Measurements from ENCODE around the gene A4GALT. TPM values are rescaled to one million over a fixed set of nuclear protein-coding genes. Genes with fewer than 3 reads are reported as not detected.
"Not testable (repeated sequence)": the region's sequence is repeated elsewhere in the genome, so short reads cannot be mapped to it uniquely, and the experiment has no call there.

The A4GALT gene
- total and polyA plus RNA-seq, 4 donors: 8.6 to 29.3 (median 24.3) TPM

- H3K27me3 ChIP-seq (ENCODE audit: control insufficient read depth in 3 of 3, insufficient read depth in 3 of 3, low read length in 2 of 3): no peaks in the 10 kb centered on the region
- ATAC-seq (ENCODE audit: insufficient read depth, low FRiP score) (no peak), DNase-seq (peak in 1 of 3 donors; percentile 8)
- no peak overlapping the region for H3K9ac ChIP-seq (ENCODE audit: insufficient read depth in 1 of 2, low read length in 2 of 2)
- H3K27ac ChIP-seq (ENCODE audit: low read depth in 1 of 2, low read length in 1 of 2): peak overlapping the region in 1 of 2 donors; percentile 54
- no peak overlapping the region for H3K4me3 ChIP-seq
- no peaks in the 10 kb centered on the region for H3K36me3 ChIP-seq (ENCODE audit: control insufficient read depth in 4 of 4, insufficient read depth in 4 of 4, low read length in 4 of 4)
- TF ChIP-seq, protein P1, sequence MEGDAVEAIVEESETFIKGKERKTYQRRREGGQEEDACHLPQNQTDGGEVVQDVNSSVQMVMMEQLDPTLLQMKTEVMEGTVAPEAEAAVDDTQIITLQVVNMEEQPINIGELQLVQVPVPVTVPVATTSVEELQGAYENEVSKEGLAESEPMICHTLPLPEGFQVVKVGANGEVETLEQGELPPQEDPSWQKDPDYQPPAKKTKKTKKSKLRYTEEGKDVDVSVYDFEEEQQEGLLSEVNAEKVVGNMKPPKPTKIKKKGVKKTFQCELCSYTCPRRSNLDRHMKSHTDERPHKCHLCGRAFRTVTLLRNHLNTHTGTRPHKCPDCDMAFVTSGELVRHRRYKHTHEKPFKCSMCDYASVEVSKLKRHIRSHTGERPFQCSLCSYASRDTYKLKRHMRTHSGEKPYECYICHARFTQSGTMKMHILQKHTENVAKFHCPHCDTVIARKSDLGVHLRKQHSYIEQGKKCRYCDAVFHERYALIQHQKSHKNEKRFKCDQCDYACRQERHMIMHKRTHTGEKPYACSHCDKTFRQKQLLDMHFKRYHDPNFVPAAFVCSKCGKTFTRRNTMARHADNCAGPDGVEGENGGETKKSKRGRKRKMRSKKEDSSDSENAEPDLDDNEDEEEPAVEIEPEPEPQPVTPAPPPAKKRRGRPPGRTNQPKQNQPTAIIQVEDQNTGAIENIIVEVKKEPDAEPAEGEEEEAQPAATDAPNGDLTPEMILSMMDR (IDR thresholded peaks at IDR 0.05; ENCODE audit: control extremely low read depth, extremely low read depth): no peak
- peaks cover 0 to 7% (median under 1%) of the 10 kb centered on the region in 5 donors for H3K4me1 ChIP-seq (ENCODE audit: control insufficient read depth in 5 of 5, insufficient read depth in 5 of 5, low read length in 5 of 5)
- WGBS, 2 donors: 56 to 58% methylated on average over 19 of the region's 19 CpGs
- H3K9me3 ChIP-seq (ENCODE audit: control insufficient read depth in 4 of 4, insufficient read depth in 3 of 4, low read length in 3 of 4): no peaks in the 10 kb centered on the region
Measured at GRCh38 chr22:42670921-42671709, 49.6 kb downstream of the A4GALT start.

GRCh38 chr22:42670046-42670445, 50.6 kb downstream of the A4GALT start:
- DNase-seq: no peak
- H3K27me3 ChIP-seq (ENCODE audit: control insufficient read depth in 3 of 3, insufficient read depth in 3 of 3, low read length in 2 of 3): no peaks in the 10 kb centered on the region
- no peaks in the 10 kb centered on the region for H3K9me3 ChIP-seq (ENCODE audit: control insufficient read depth in 4 of 4, insufficient read depth in 3 of 4, low read length in 3 of 4)
- no peak overlapping the region for H3K27ac ChIP-seq (ENCODE audit: low read depth in 1 of 2, low read length in 1 of 2)
- H3K4me3 ChIP-seq: no peak overlapping the region
- TF ChIP-seq, protein P1 (IDR thresholded peaks at IDR 0.05; ENCODE audit: control extremely low read depth, extremely low read depth): no peak
- peaks cover 0 to 6% (median 0%) of the 10 kb centered on the region in 5 donors for H3K4me1 ChIP-seq (ENCODE audit: control insufficient read depth in 5 of 5, insufficient read depth in 5 of 5, low read length in 5 of 5)
- no peak for ATAC-seq (ENCODE audit: insufficient read depth, low FRiP score)
- H3K36me3 ChIP-seq (ENCODE audit: control insufficient read depth in 4 of 4, insufficient read depth in 4 of 4, low read length in 4 of 4): no peaks in the 10 kb centered on the region
- no peak overlapping the region for H3K9ac ChIP-seq (ENCODE audit: insufficient read depth in 1 of 2, low read length in 2 of 2)
- WGBS, 2 donors: 91 to 92% methylated on average over 4 of the region's 4 CpGs

GRCh38 chr22:42666393-42666792, 54.3 kb downstream of the A4GALT start:
- DNase-seq; ATAC-seq (ENCODE audit: insufficient read depth, low FRiP score); H3K4me3 ChIP-seq; H3K9ac ChIP-seq (ENCODE audit: insufficient read depth in 1 of 2, low read length in 2 of 2); H3K27ac ChIP-seq (ENCODE audit: low read depth in 1 of 2, low read length in 1 of 2); H3K27me3 ChIP-seq (ENCODE audit: control insufficient read depth in 3 of 3, insufficient read depth in 3 of 3, low read length in 2 of 3); H3K4me1 ChIP-seq (ENCODE audit: control insufficient read depth in 5 of 5, insufficient read depth in 5 of 5, low read length in 5 of 5); H3K9me3 ChIP-seq (ENCODE audit: control insufficient read depth in 4 of 4, insufficient read depth in 3 of 4, low read length in 3 of 4); H3K36me3 ChIP-seq (ENCODE audit: control insufficient read depth in 4 of 4, insufficient read depth in 4 of 4, low read length in 4 of 4): not testable (repeated sequence)
- WGBS, 2 donors: 92 to 94% methylated on average over 3 of the region's 3 CpGs

GRCh38 chr22:42664976-42665831, 55.5 kb downstream of the A4GALT start:
- TF ChIP-seq, protein P1 (IDR thresholded peaks at IDR 0.05; ENCODE audit: control extremely low read depth, extremely low read depth): no peak
- ATAC-seq (ENCODE audit: insufficient read depth, low FRiP score) (no peak), DNase-seq (no peak)
- no peak overlapping the region for H3K4me3 ChIP-seq
- no peaks in the 10 kb centered on the region for H3K27me3 ChIP-seq (ENCODE audit: control insufficient read depth in 3 of 3, insufficient read depth in 3 of 3, low read length in 2 of 3)
- no peak overlapping the region for H3K9ac ChIP-seq (ENCODE audit: insufficient read depth in 1 of 2, low read length in 2 of 2)
- WGBS, 2 donors: 72 to 77% methylated on average over 11 of the region's 11 CpGs
- H3K27ac ChIP-seq (ENCODE audit: low read depth in 1 of 2, low read length in 1 of 2): no peak overlapping the region
- H3K36me3 ChIP-seq (ENCODE audit: control insufficient read depth in 4 of 4, insufficient read depth in 4 of 4, low read length in 4 of 4): no peaks in the 10 kb centered on the region
- no peaks in the 10 kb centered on the region for H3K9me3 ChIP-seq (ENCODE audit: control insufficient read depth in 4 of 4, insufficient read depth in 3 of 4, low read length in 3 of 4)
- H3K4me1 ChIP-seq (ENCODE audit: control insufficient read depth in 5 of 5, insufficient read depth in 5 of 5, low read length in 5 of 5): peaks cover 0 to 3% (median 0%) of the 10 kb centered on the region in 5 donors
